Measurements from ENCODE around the gene DUOX2. TPM values are rescaled to one million over a fixed set of nuclear protein-coding genes. Genes with fewer than 3 reads are reported as not detected.

The DUOX2 gene
- total and polyA plus RNA-seq, 2 donors from 2014 or later: 0.26 to 0.28 TPM

- TF ChIP-seq CTCF (IDR thresholded peaks at IDR 0.05; ENCODE audit: borderline replicate concordance, extremely low read depth, insufficient read depth): no peak
- H3K9ac ChIP-seq (ENCODE audit: low read length in 3 of 3): no peak overlapping the region
- intact Hi-C loops (cut with DNase I): no loop called here
- no peak overlapping the region for H3K4me3 ChIP-seq (ENCODE audit: low read length in 3 of 3)
- H3K27ac ChIP-seq (ENCODE audit: low read depth in 2 of 2, low read length in 2 of 2): no peak overlapping the region
- FAIRE-seq (no peak), DNase-seq (no peak)
- no peaks in the 10 kb centered on the region for H3K9me3 ChIP-seq (ENCODE audit: control insufficient read depth in 2 of 3, insufficient read depth in 1 of 3, low read length in 3 of 3)
- peaks cover 7% of the 10 kb centered on the region for H3K27me3 ChIP-seq (ENCODE audit: control insufficient read depth, insufficient read depth, low read length)
- no peaks in the 10 kb centered on the region for H3K4me1 ChIP-seq (ENCODE audit: control insufficient read depth in 2 of 3, insufficient read depth in 2 of 3, low read depth in 1 of 3, low read length in 3 of 3)
- H3K36me3 ChIP-seq (ENCODE audit: control insufficient read depth in 2 of 3, insufficient read depth in 3 of 3, low read length in 3 of 3): no peaks in the 10 kb centered on the region
These were observed 9.4 kb upstream of the DUOX2 start for GRCh38 chr15:45123397-45123796.

- intact Hi-C loops (cut with DNase I): no loop called here
- H3K27ac ChIP-seq (ENCODE audit: low read depth in 2 of 2, low read length in 2 of 2): no peak overlapping the region
- H3K4me3 ChIP-seq (ENCODE audit: low read length in 3 of 3): no peak overlapping the region
- H3K9me3 ChIP-seq (ENCODE audit: control insufficient read depth in 2 of 3, insufficient read depth in 1 of 3, low read length in 3 of 3): no peaks in the 10 kb centered on the region
- DNase-seq (peak in 1 of 5 donors; percentile 51), FAIRE-seq (no peak)
- TF ChIP-seq CTCF (IDR thresholded peaks at IDR 0.05; ENCODE audit: borderline replicate concordance, extremely low read depth, insufficient read depth): no peak
- H3K27me3 ChIP-seq (ENCODE audit: control insufficient read depth, insufficient read depth, low read length): peaks cover 3% of the 10 kb centered on the region
- no peaks in the 10 kb centered on the region for H3K36me3 ChIP-seq (ENCODE audit: control insufficient read depth in 2 of 3, insufficient read depth in 3 of 3, low read length in 3 of 3)
- no peak overlapping the region for H3K9ac ChIP-seq (ENCODE audit: low read length in 3 of 3)
- H3K4me1 ChIP-seq (ENCODE audit: control insufficient read depth in 2 of 3, insufficient read depth in 2 of 3, low read depth in 1 of 3, low read length in 3 of 3): peaks cover 0 to 3% (median 0%) of the 10 kb centered on the region in 3 donors
These were observed 8.7 kb upstream of the DUOX2 start for GRCh38 chr15:45122719-45123118.

GRCh38 chr15:45121706-45122417, 7.9 kb upstream of the DUOX2 start:
- Histone ChIP-seq H3K4me3 (ENCODE audit: low read length in 3 of 3) (no peak overlapping the region), H3K9me3 (ENCODE audit: control insufficient read depth in 2 of 3, insufficient read depth in 1 of 3, low read length in 3 of 3) (no peaks in the 10 kb centered on the region), H3K27ac (ENCODE audit: low read depth in 2 of 2, low read length in 2 of 2) (no peak overlapping the region), H3K36me3 (ENCODE audit: control insufficient read depth in 2 of 3, insufficient read depth in 3 of 3, low read length in 3 of 3) (no peaks in the 10 kb centered on the region), H3K9ac (ENCODE audit: low read length in 3 of 3) (no peak overlapping the region), H3K4me1 (ENCODE audit: control insufficient read depth in 2 of 3, insufficient read depth in 2 of 3, low read depth in 1 of 3, low read length in 3 of 3) (peaks cover 0 to 9% (median 0%) of the 10 kb centered on the region in 3 donors), H3K27me3 (ENCODE audit: control insufficient read depth, insufficient read depth, low read length) (peaks cover 10% of the 10 kb centered on the region)
- no peak for FAIRE-seq
- no peak for TF ChIP-seq CTCF (IDR thresholded peaks at IDR 0.05; ENCODE audit: borderline replicate concordance, extremely low read depth, insufficient read depth)
- peak in 1 of 5 donors; percentile 39 for DNase-seq
- intact Hi-C loops (cut with DNase I): no loop called here

Measured in kidney (tissue), 14 donors.